Measurements from ENCODE around the gene LRMDA. TPM values are rescaled to one million over a fixed set of nuclear protein-coding genes. Genes with fewer than 3 reads are reported as not detected.

The LRMDA gene
- total and polyA plus RNA-seq, 2 of the 13 experiments (the other 11 are each of a cell fraction or from before 2014, with no cell fraction given): 13.4 to 22.0 TPM

GRCh38 chr10:75597773-75598440 is 166.5 kb downstream of the LRMDA start (continued):
- TF ChIP-seq AKNA (CRISPR knock-in tag; IDR thresholded peaks at IDR 0.05; ENCODE audit: borderline replicate concordance) (no peak), ZNF292 (CRISPR knock-in tag; IDR thresholded peaks at IDR 0.05; ENCODE audit: borderline replicate concordance, low read depth) (0 out of 2 replicates have a peak, but pooled peaks have one; percentile 13), NR3C1 (CRISPR knock-in tag; IDR thresholded peaks at IDR 0.05) (no peak), HNF1B (CRISPR knock-in tag; IDR thresholded peaks at IDR 0.05) (no peak), ZNF605 (CRISPR knock-in tag; IDR thresholded peaks at IDR 0.05) (no peak), ZUFSP (CRISPR knock-in tag; IDR thresholded peaks at IDR 0.05; ENCODE audit: borderline replicate concordance) (no peak), ZNF646 (CRISPR knock-in tag; IDR thresholded peaks at IDR 0.05) (no peak), BHLHE40 (IDR thresholded peaks at IDR 0.05; ENCODE audit: low read length) (no peak), ZKSCAN1 (IDR thresholded peaks at IDR 0.05; ENCODE audit: low read length) (no peak), GATAD2A (CRISPR knock-in tag; IDR thresholded peaks at IDR 0.05) (peak; percentile 25; the same call in 1 of the 2 replicates), ZMYM4 (CRISPR knock-in tag; IDR thresholded peaks at IDR 0.05) (peak; percentile 56; the same call in 1 of the 2 replicates), HIVEP1 (CRISPR knock-in tag; IDR thresholded peaks at IDR 0.05) (no peak), ZNF577 (CRISPR knock-in tag; IDR thresholded peaks at IDR 0.05; ENCODE audit: borderline replicate concordance, low read depth) (no peak), EHMT2 (IDR thresholded peaks at IDR 0.05; ENCODE audit: borderline replicate concordance, low read depth, low read length) (no peak)

All from HepG2 (cell line).